GM23338 (cell line): Measurements from ENCODE around the gene PDP2. TPM values are rescaled to one million over a fixed set of nuclear protein-coding genes. Genes with fewer than 3 reads are reported as not detected.

ENCODE experiments used
- ATAC-seq: fragments of 200-7000 bp; cut with Tn5 transposase; 3 replicates; pipeline ENCODE4 v1.9.1; 2020
- DNase-seq: peaks from one replicate; pipeline ENCODE4 v3.0.0-alpha.2; 2015; ENCODE audit warnings: low spot score
- H2AFZ ChIP-seq: fragments of 200-600 bp; sonication (generic); 2 replicates; pipeline ENCODE4 v1.8.0; 2016; ENCODE audit warnings: antibody characterized with exemption, mild to moderate bottlenecking, moderate library complexity
- H3F3A ChIP-seq: fragments of 200-600 bp; sonication (generic); replicated peaks from 2 replicates; pipeline ENCODE4 v1.8.0; 2017; ENCODE audit warnings: antibody characterized with exemption, mixed run types, low read depth
- H3K27ac ChIP-seq: fragments of 200-600 bp; sonication (generic); 2 replicates; pipeline ENCODE4 v1.6.1; 2016; ENCODE audit warnings: low read depth
- H3K27me3 ChIP-seq: fragments of 200-600 bp; sonication (generic); 2 replicates; pipeline ENCODE4 v1.8.0; 2016; ENCODE audit warnings: mild to moderate bottlenecking, mixed run types, moderate library complexity; ENCODE audit not compliant: insufficient read depth
- H3K36me3 ChIP-seq: fragments of 200-600 bp; sonication (generic); 2 replicates; pipeline ENCODE4 v1.8.0; 2016; ENCODE audit warnings: mild to moderate bottlenecking; ENCODE audit not compliant: insufficient read depth
- H3K4me1 ChIP-seq: fragments of 200-600 bp; sonication (generic); 2 replicates; pipeline ENCODE4 v1.8.0; 2016; ENCODE audit warnings: mild to moderate bottlenecking, moderate library complexity; ENCODE audit not compliant: insufficient read depth
- H3K4me2 ChIP-seq: fragments of 200-600 bp; sonication (generic); 2 replicates; pipeline ENCODE4 v1.7.1; 2017; ENCODE audit warnings: mixed run types
- H3K4me3 ChIP-seq: fragments of 200-600 bp; sonication (generic); 2 replicates; pipeline ENCODE4 v1.6.1; 2016; ENCODE audit warnings: mixed run types
- H3K79me2 ChIP-seq: fragments of 200-600 bp; sonication (generic); replicated peaks from 2 replicates; pipeline ENCODE4 v1.8.0; 2017; ENCODE audit warnings: mild to moderate bottlenecking; ENCODE audit not compliant: insufficient read depth
- H3K9me2 ChIP-seq: fragments of 200-600 bp; sonication (generic); 2 replicates; pipeline ENCODE4 v1.8.0; 2017; ENCODE audit not compliant: insufficient read depth
- H4K20me1 ChIP-seq: fragments of 200-600 bp; sonication (generic); replicated peaks from 2 replicates; pipeline ENCODE4 v1.8.0; 2017; ENCODE audit warnings: mild to moderate bottlenecking; ENCODE audit not compliant: insufficient read depth
- H3K27ac Mint-ChIP-seq: 2 replicates; pipeline ENCODE4 v1.8.0; 2020; ENCODE audit warnings: inconsistent platforms, mild to moderate bottlenecking, moderate library complexity, mixed read lengths
- H3K27me3 Mint-ChIP-seq: 3 replicates; pipeline ENCODE4 v1.8.0; 2022; ENCODE audit warnings: low read depth, mild to moderate bottlenecking, moderate library complexity, mixed read lengths, inconsistent platforms; ENCODE audit not compliant: insufficient read depth, poor library complexity
- H3K36me3 Mint-ChIP-seq: 3 replicates; pipeline ENCODE4 v1.8.0; 2021; ENCODE audit warnings: low read depth, mild to moderate bottlenecking, inconsistent platforms, moderate library complexity, mixed read lengths
- H3K4me1 Mint-ChIP-seq: 3 replicates; pipeline ENCODE4 v1.8.0; 2020; ENCODE audit warnings: mild to moderate bottlenecking, inconsistent platforms, mixed read lengths
- H3K4me3 Mint-ChIP-seq: 3 replicates; pipeline ENCODE4 v1.8.0; 2021; ENCODE audit warnings: moderate library complexity, mild to moderate bottlenecking, inconsistent platforms, mixed read lengths
- H3K9me3 Mint-ChIP-seq: 3 replicates; pipeline ENCODE4 v1.8.0; 2020; ENCODE audit warnings: moderate library complexity, mild to moderate bottlenecking, inconsistent platforms, mixed read lengths
- EZH2 ChIP-seq: fragments of 200-600 bp; sonication (generic); IDR thresholded peaks from one replicate; pipeline ENCODE4 v1.8.0; 2017; ENCODE audit warnings: antibody characterized with exemption, mild to moderate bottlenecking, low read depth; ENCODE audit not compliant: unreplicated experiment
- JUNB ChIP-seq: IDR thresholded peaks from one replicate; pipeline ENCODE4 v1.6.1; 2016; ENCODE audit warnings: antibody characterized with exemption; ENCODE audit not compliant: unreplicated experiment
- NANOG ChIP-seq: IDR thresholded peaks from 2 replicates; pipeline ENCODE4 v1.6.1; 2016; ENCODE audit warnings: antibody characterized with exemption, borderline replicate concordance
- POLR2AphosphoS5 ChIP-seq: IDR thresholded peaks from 2 replicates; pipeline ENCODE4 v1.6.1; 2016; ENCODE audit warnings: antibody characterized with exemption, low read depth
- STAT1 ChIP-seq: IDR thresholded peaks from one replicate; pipeline ENCODE4 v1.6.1; 2016; ENCODE audit warnings: antibody characterized with exemption; ENCODE audit not compliant: unreplicated experiment
- ZNF114 ChIP-seq: fragments of 250-450 bp; sonication (Bioruptor Pico); IDR thresholded peaks from 2 replicates; pipeline ENCODE4 v1.5.0; 2020; ENCODE audit warnings: mild to moderate bottlenecking, moderate library complexity
- polyA plus RNA-seq: library from polyadenylated mRNA; unstranded; fragments of >200 nt; fragmentation: Nextera tagmentation; extraction: Ambion mirVana; gene quantifications from 2 replicates; pipeline ENCODE4 v1.2.1, GENCODE V29; 2016
- total RNA-seq: library from RNA; depleted of rRNA; stranded (reverse); fragments of >200 nt; shearing (Covaris generic); gene quantifications from 2 replicates; pipeline ENCODE4 v1.2.3, GENCODE V29; 2014
- TF ChIP-seq, protein P1 (sequence below): fragments of 250-450 bp; sonication (Bioruptor Pico); IDR thresholded peaks from 2 replicates; pipeline ENCODE4 v1.5.0; 2020; ENCODE audit warnings: mild to moderate bottlenecking, moderate library complexity
- TF ChIP-seq, protein P2 (sequence below), 2 experiments: fragments of 200-600 bp in 1 of 2; sonication (generic) in 1 of 2; conservative IDR thresholded peaks; 2 replicates each; pipeline versions ENCODE4 v1.5.1 to v1.6.1; 2016 to 2017; ENCODE audit warnings: antibody characterized with exemption in 2 of 2, low read depth in 2 of 2, mild to moderate bottlenecking in 2 of 2, moderate library complexity in 1 of 2
- TF ChIP-seq, protein P3 (sequence below): IDR thresholded peaks from one replicate; pipeline ENCODE4 v1.6.1; 2018; ENCODE audit warnings: antibody characterized with exemption; ENCODE audit not compliant: unreplicated experiment

Gene PDP2
- total and polyA plus RNA-seq, 2 experiments from 2014 or later = 9.0 to 23.2 TPM

DNA sequence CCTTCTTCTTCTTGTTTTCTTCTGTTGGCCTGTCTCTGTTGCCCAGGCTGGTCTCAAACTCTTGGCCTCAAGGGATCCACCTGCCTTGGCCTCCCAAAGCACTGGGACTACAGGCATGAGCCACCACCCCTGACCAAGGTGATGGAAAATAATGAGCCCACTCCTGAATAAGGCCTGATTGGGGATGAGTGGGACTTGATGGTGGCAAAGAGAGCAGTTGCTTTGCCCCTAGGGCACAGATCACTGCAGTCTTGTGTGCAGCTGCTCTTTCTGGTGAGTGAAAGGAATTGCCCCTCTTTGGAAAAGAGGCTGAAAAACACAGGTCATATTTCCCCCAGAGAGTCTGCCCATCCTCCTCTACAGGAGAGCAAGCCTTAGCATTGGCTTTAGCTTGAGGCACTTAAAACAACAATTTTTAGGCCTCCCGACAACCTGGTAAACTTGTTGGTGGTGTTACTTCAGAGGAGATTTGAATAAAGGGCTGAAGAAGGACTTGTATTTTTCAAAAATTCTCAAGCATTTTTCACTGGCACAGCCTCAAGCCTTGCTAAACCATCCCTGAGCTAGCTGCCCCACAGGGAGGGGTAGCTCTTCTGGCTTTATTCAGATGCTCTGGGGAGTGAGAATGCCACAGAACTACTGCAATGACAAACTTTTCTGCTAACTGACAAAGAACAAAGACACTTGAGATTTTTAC lies 6.1 kb upstream of the PDP2 start:
- Mint-ChIP-seq H3K27ac (no peak overlapping the region), H3K4me3 (peak overlapping the region; percentile 23; the same call in 2 of the 3 replicates), H3K9me3 (no peaks in the 10 kb centered on the region), H3K4me1 (peaks cover 11% of the 10 kb centered on the region), H3K36me3 (no peaks in the 10 kb centered on the region), H3K27me3 (peaks cover 12% of the 10 kb centered on the region)
- no peak overlapping the region for H3K4me2 ChIP-seq
- no peaks in the 10 kb centered on the region for H3K9me2 ChIP-seq
- H3K4me3 ChIP-seq = no peak overlapping the region
- ATAC-seq (no peak), DNase-seq (peak; percentile 16)
- peaks cover 10% of the 10 kb centered on the region; the same call in 1 of the 2 replicates for H3F3A ChIP-seq
- H3K4me1 ChIP-seq = no peaks in the 10 kb centered on the region
- H4K20me1 ChIP-seq = no peaks in the 10 kb centered on the region
- H3K79me2 ChIP-seq = no peaks in the 10 kb centered on the region
- H3K27ac ChIP-seq = no peak overlapping the region
- peaks cover under 1% of the 10 kb centered on the region; the same call in 1 of the 2 replicates for H3K27me3 ChIP-seq
- TF ChIP-seq, protein P1, sequence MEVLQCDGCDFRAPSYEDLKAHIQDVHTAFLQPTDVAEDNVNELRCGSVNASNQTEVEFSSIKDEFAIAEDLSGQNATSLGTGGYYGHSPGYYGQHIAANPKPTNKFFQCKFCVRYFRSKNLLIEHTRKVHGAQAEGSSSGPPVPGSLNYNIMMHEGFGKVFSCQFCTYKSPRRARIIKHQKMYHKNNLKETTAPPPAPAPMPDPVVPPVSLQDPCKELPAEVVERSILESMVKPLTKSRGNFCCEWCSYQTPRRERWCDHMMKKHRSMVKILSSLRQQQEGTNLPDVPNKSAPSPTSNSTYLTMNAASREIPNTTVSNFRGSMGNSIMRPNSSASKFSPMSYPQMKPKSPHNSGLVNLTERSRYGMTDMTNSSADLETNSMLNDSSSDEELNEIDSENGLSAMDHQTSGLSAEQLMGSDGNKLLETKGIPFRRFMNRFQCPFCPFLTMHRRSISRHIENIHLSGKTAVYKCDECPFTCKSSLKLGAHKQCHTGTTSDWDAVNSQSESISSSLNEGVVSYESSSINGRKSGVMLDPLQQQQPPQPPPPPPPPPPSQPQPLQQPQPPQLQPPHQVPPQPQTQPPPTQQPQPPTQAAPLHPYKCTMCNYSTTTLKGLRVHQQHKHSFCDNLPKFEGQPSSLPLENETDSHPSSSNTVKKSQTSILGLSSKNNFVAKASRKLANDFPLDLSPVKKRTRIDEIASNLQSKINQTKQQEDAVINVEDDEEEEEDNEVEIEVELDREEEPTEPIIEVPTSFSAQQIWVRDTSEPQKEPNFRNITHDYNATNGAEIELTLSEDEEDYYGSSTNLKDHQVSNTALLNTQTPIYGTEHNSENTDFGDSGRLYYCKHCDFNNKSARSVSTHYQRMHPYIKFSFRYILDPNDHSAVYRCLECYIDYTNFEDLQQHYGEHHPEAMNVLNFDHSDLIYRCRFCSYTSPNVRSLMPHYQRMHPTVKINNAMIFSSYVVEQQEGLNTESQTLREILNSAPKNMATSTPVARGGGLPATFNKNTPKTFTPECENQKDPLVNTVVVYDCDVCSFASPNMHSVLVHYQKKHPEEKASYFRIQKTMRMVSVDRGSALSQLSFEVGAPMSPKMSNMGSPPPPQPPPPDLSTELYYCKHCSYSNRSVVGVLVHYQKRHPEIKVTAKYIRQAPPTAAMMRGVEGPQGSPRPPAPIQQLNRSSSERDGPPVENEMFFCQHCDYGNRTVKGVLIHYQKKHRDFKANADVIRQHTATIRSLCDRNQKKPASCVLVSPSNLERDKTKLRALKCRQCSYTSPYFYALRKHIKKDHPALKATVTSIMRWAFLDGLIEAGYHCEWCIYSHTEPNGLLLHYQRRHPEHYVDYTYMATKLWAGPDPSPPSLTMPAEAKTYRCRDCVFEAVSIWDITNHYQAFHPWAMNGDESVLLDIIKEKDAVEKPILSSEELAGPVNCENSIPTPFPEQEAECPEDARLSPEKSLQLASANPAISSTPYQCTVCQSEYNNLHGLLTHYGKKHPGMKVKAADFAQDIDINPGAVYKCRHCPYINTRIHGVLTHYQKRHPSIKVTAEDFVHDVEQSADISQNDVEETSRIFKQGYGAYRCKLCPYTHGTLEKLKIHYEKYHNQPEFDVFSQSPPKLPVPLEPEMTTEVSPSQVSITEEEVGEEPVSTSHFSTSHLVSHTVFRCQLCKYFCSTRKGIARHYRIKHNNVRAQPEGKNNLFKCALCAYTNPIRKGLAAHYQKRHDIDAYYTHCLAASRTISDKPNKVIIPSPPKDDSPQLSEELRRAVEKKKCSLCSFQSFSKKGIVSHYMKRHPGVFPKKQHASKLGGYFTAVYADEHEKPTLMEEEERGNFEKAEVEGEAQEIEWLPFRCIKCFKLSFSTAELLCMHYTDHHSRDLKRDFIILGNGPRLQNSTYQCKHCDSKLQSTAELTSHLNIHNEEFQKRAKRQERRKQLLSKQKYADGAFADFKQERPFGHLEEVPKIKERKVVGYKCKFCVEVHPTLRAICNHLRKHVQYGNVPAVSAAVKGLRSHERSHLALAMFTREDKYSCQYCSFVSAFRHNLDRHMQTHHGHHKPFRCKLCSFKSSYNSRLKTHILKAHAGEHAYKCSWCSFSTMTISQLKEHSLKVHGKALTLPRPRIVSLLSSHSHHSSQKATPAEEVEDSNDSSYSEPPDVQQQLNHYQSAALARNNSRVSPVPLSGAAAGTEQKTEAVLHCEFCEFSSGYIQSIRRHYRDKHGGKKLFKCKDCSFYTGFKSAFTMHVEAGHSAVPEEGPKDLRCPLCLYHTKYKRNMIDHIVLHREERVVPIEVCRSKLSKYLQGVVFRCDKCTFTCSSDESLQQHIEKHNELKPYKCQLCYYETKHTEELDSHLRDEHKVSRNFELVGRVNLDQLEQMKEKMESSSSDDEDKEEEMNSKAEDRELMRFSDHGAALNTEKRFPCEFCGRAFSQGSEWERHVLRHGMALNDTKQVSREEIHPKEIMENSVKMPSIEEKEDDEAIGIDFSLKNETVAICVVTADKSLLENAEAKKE = no peak
- no peak for TF ChIP-seq ZNF114
- no peak for TF ChIP-seq EZH2
- no peak for TF ChIP-seq JUNB
- TF ChIP-seq NANOG = no peak
- no peaks in the 10 kb centered on the region for H3K36me3 ChIP-seq
- H2AFZ ChIP-seq = no peak overlapping the region

DNA sequence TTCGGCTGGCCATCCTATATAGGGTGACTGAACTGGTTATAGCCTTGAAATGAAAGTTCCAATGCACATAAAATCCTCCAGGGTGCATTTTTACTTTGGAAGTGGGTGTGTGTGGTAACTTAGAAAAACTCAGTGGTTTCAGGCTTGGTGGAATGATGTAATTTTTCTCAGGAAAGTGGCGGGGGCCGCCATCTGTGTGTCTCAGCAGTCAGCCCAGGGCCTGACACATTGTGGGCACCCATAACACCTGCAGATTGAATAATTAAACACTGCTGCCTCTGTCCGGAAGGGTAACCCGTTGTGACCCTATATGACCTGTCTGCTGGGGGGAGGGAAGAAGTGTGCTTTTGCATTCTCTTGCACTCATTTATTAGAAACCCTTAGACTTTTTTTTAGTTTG lies 2.2 kb upstream of the PDP2 start:
- H4K20me1 ChIP-seq = 0 out of 2 replicates have a peak, but pooled peaks cover 11% of the 10 kb centered on the region
- TF ChIP-seq, protein P2, sequence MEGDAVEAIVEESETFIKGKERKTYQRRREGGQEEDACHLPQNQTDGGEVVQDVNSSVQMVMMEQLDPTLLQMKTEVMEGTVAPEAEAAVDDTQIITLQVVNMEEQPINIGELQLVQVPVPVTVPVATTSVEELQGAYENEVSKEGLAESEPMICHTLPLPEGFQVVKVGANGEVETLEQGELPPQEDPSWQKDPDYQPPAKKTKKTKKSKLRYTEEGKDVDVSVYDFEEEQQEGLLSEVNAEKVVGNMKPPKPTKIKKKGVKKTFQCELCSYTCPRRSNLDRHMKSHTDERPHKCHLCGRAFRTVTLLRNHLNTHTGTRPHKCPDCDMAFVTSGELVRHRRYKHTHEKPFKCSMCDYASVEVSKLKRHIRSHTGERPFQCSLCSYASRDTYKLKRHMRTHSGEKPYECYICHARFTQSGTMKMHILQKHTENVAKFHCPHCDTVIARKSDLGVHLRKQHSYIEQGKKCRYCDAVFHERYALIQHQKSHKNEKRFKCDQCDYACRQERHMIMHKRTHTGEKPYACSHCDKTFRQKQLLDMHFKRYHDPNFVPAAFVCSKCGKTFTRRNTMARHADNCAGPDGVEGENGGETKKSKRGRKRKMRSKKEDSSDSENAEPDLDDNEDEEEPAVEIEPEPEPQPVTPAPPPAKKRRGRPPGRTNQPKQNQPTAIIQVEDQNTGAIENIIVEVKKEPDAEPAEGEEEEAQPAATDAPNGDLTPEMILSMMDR (conservative IDR thresholded peaks at IDR 0.05; ENCODE audit: low read depth in 2 of 2) = no peak
- TF ChIP-seq STAT1 (no peak), EZH2 (no peak), POLR2AphosphoS5 (no peak), ZNF114 (no peak)
- TF ChIP-seq, protein P3, sequence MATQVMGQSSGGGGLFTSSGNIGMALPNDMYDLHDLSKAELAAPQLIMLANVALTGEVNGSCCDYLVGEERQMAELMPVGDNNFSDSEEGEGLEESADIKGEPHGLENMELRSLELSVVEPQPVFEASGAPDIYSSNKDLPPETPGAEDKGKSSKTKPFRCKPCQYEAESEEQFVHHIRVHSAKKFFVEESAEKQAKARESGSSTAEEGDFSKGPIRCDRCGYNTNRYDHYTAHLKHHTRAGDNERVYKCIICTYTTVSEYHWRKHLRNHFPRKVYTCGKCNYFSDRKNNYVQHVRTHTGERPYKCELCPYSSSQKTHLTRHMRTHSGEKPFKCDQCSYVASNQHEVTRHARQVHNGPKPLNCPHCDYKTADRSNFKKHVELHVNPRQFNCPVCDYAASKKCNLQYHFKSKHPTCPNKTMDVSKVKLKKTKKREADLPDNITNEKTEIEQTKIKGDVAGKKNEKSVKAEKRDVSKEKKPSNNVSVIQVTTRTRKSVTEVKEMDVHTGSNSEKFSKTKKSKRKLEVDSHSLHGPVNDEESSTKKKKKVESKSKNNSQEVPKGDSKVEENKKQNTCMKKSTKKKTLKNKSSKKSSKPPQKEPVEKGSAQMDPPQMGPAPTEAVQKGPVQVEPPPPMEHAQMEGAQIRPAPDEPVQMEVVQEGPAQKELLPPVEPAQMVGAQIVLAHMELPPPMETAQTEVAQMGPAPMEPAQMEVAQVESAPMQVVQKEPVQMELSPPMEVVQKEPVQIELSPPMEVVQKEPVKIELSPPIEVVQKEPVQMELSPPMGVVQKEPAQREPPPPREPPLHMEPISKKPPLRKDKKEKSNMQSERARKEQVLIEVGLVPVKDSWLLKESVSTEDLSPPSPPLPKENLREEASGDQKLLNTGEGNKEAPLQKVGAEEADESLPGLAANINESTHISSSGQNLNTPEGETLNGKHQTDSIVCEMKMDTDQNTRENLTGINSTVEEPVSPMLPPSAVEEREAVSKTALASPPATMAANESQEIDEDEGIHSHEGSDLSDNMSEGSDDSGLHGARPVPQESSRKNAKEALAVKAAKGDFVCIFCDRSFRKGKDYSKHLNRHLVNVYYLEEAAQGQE = no peak

More for the DNA sequence above, 2.2 kb upstream of the PDP2 start:
- DNase-seq = no peak
- H3F3A ChIP-seq = peaks cover 6% of the 10 kb centered on the region; the same call in 1 of the 2 replicates
- peak overlapping the region; percentile 24; the same call in 1 of the 2 replicates for H2AFZ ChIP-seq
- H3K4me3 Mint-ChIP-seq = no peak overlapping the region
- H3K36me3 Mint-ChIP-seq = no peaks in the 10 kb centered on the region; the same call in 1 of the 3 replicates
- H3K27ac ChIP-seq = no peak overlapping the region
- H3K9me3 Mint-ChIP-seq = no peaks in the 10 kb centered on the region; the same call in 1 of the 3 replicates
- peaks cover 21% of the 10 kb centered on the region for H3K79me2 ChIP-seq
- no peaks in the 10 kb centered on the region for H3K36me3 ChIP-seq
- no peaks in the 10 kb centered on the region for H3K9me2 ChIP-seq
- 0 out of 2 replicates have a peak, but pooled peaks cover 13% of the 10 kb centered on the region for H3K4me1 ChIP-seq
- H3K27ac Mint-ChIP-seq = no peak overlapping the region
- H3K27me3 ChIP-seq = peaks cover 7% of the 10 kb centered on the region; the same call in 1 of the 2 replicates
- no peak overlapping the region for H3K4me3 ChIP-seq
- H3K4me1 Mint-ChIP-seq = peaks cover 16% of the 10 kb centered on the region
- no peak for ATAC-seq
- H3K4me2 ChIP-seq = no peak overlapping the region
- H3K27me3 Mint-ChIP-seq = peaks cover 20% of the 10 kb centered on the region
